H1 (cell line): ENCODE data around the gene USP35. TPM values are rescaled to one million over a fixed set of nuclear protein-coding genes. Genes with fewer than 3 reads are reported as not detected.

Source experiments
- CTCF ChIA-PET: fragments of 300-600 bp; sonication (Branson Sonifier 250); formaldehyde crosslinking; loops from one replicate; lab custom pipeline; 2021; ENCODE audit not compliant: partially characterized antibody; lab: Charles Lee
- POLR2A ChIA-PET: fragments of 300-600 bp; sonication (Branson Sonifier 250); formaldehyde crosslinking; loops from one replicate; lab custom pipeline; 2021; ENCODE audit warnings: inconsistent platforms; ENCODE audit not compliant: partially characterized antibody; lab: Charles Lee
- DNase-seq, 2 experiments: peaks; one replicate each; pipeline versions ENCODE4 v3.0.0 to v3.0.0-alpha.2; 2010 to 2022; ENCODE audit warnings: low spot score in 2 of 2, low read depth in 1 of 2, mixed read lengths in 1 of 2
- FAIRE-seq: peaks from 2 replicates; lab custom pipeline; 2011; peaks lifted over from hg19 to GRCh38; lab: Jason Lieb, UNC
- H2AFZ ChIP-seq: 2 replicates; pipeline ENCODE4 v1.8.1; 2012; ENCODE audit warnings: low read length, inconsistent platforms
- H2AK5ac ChIP-seq: 2 replicates; pipeline ENCODE4 v1.6.1; 2013; ENCODE audit warnings: low read depth, low read length
- H2BK120ac ChIP-seq: replicated peaks from 2 replicates; pipeline ENCODE3; 2013; ENCODE audit warnings: low read depth, low read length, inconsistent platforms
- H2BK12ac ChIP-seq: 2 replicates; pipeline ENCODE4 v1.6.1; 2013; ENCODE audit warnings: low read depth, low read length
- H2BK15ac ChIP-seq: 2 replicates; pipeline ENCODE4 v1.6.1; 2013; ENCODE audit warnings: low read length
- H2BK20ac ChIP-seq: 2 replicates; pipeline ENCODE4 v1.6.1; 2013; ENCODE audit warnings: low read length
- H2BK5ac ChIP-seq: 2 replicates; pipeline ENCODE4 v1.6.1; 2013; ENCODE audit warnings: low read depth, low read length
- H3K14ac ChIP-seq: 2 replicates; pipeline ENCODE4 v1.6.1; 2013; ENCODE audit warnings: inconsistent platforms; ENCODE audit not compliant: insufficient read length
- H3K18ac ChIP-seq: 2 replicates; pipeline ENCODE4 v1.6.1; 2013; ENCODE audit warnings: low read length; ENCODE audit errors: extremely low read depth
- H3K23ac ChIP-seq: 2 replicates; pipeline ENCODE4 v1.6.1; 2013; ENCODE audit warnings: inconsistent platforms; ENCODE audit not compliant: insufficient read length
- H3K23me2 ChIP-seq: 2 replicates; pipeline ENCODE4 v1.6.1; 2013; ENCODE audit warnings: low read depth, low read length
- H3K27ac ChIP-seq: 2 replicates; pipeline ENCODE4 v1.6.1; 2011; ENCODE audit warnings: low read depth, low read length, inconsistent platforms
- H3K27me3 ChIP-seq, 4 experiments: replicated peaks in 1 of 4; 1 replicate in 1 of 4; 2 replicates in 3 of 4; pipeline versions ENCODE4 v1.6.1 to v1.8.1; 2011 to 2013; ENCODE audit warnings: low read length in 3 of 4, mild to moderate bottlenecking in 3 of 4, inconsistent platforms in 2 of 4, mixed read lengths in 2 of 4, moderate library complexity in 1 of 4; ENCODE audit not compliant: control insufficient read depth in 3 of 4, insufficient read depth in 3 of 4; ENCODE audit errors: extremely low read depth in 1 of 4
- H3K36me3 ChIP-seq, 4 experiments: 2 replicates each; pipeline versions ENCODE4 v1.6.1 to v1.8.1; 2011 to 2013; ENCODE audit warnings: mild to moderate bottlenecking in 4 of 4, low read length in 3 of 4, moderate library complexity in 2 of 4, control low read depth in 1 of 4, inconsistent platforms in 1 of 4; ENCODE audit not compliant: insufficient read depth in 4 of 4, control insufficient read depth in 2 of 4
- H3K4ac ChIP-seq: replicated peaks from 2 replicates; pipeline ENCODE3; 2013; ENCODE audit warnings: low read length, low read depth, mixed read lengths, inconsistent platforms; ENCODE audit not compliant: insufficient read length
- H3K4me1 ChIP-seq, 4 experiments: replicated peaks in 1 of 4; 1 replicate in 1 of 4; 2 replicates in 3 of 4; pipeline versions ENCODE4 v1.6.1 to v1.8.1; 2011 to 2013; ENCODE audit warnings: low read length in 3 of 4, inconsistent platforms in 2 of 4, mixed read lengths in 1 of 4; ENCODE audit not compliant: insufficient read depth in 4 of 4, control insufficient read depth in 3 of 4
- H3K4me2 ChIP-seq, 2 experiments: 2 replicates each; pipeline versions ENCODE4 v1.6.1 to v1.8.1; 2011 to 2013; ENCODE audit warnings: low read depth in 2 of 2, low read length in 2 of 2, control low read depth in 1 of 2, inconsistent platforms in 1 of 2, mild to moderate bottlenecking in 1 of 2; ENCODE audit not compliant: insufficient read depth in 1 of 2
- H3K4me3 ChIP-seq, 4 experiments: fragments of 200-600, 300-600 bp in 1 of 4; sonication (generic), shearing (Covaris generic), sonication (Bioruptor Twin) in 1 of 4; 2 replicates each; pipeline versions ENCODE4 v1.5.1 to v1.8.1; 2011 to 2016; ENCODE audit warnings: low read length in 4 of 4, low read depth in 3 of 4, control low read depth in 2 of 4, inconsistent platforms in 2 of 4, mild to moderate bottlenecking in 2 of 4, mixed read lengths in 1 of 4, moderate library complexity in 1 of 4; ENCODE audit not compliant: insufficient read depth in 2 of 4; ENCODE audit errors: extremely low read depth in 1 of 4
- H3K56ac ChIP-seq: replicated peaks from 2 replicates; pipeline ENCODE3; 2013; ENCODE audit warnings: low read depth, mild to moderate bottlenecking, mixed read lengths, low read length, inconsistent platforms; ENCODE audit not compliant: insufficient read length
- H3K79me1 ChIP-seq: 2 replicates; pipeline ENCODE4 v1.6.1; 2013; ENCODE audit warnings: low read depth, low read length, control low read depth
- H3K79me2 ChIP-seq, 2 experiments: 2 replicates each; pipeline versions ENCODE4 v1.6.1 to v1.8.1; 2012 to 2013; ENCODE audit warnings: low read length in 2 of 2, mild to moderate bottlenecking in 2 of 2, inconsistent platforms in 1 of 2; ENCODE audit not compliant: insufficient read depth in 2 of 2, control insufficient read depth in 1 of 2
- H3K9ac ChIP-seq, 4 experiments: replicated peaks in 1 of 4; 1 replicate in 1 of 4; 2 replicates in 3 of 4; pipeline versions ENCODE4 v1.6.1 to v1.8.1; 2011 to 2013; ENCODE audit warnings: low read depth in 3 of 4, low read length in 3 of 4, control low read depth in 2 of 4, mild to moderate bottlenecking in 2 of 4, moderate library complexity in 2 of 4, inconsistent platforms in 1 of 4; ENCODE audit errors: extremely low read depth in 1 of 4
- H3K9me3 ChIP-seq, 2 experiments: 2 replicates each; pipeline versions ENCODE4 v1.6.1 to v1.8.1; 2012 to 2013; ENCODE audit warnings: mild to moderate bottlenecking in 2 of 2, moderate library complexity in 2 of 2, control low read depth in 1 of 2, inconsistent platforms in 1 of 2, low read depth in 1 of 2, low read length in 1 of 2, mixed read lengths in 1 of 2; ENCODE audit not compliant: insufficient read depth in 2 of 2
- H4K20me1 ChIP-seq, 2 experiments: replicated peaks in 1 of 2; 2 replicates each; pipeline versions ENCODE3 to v1.8.1; 2011 to 2013; ENCODE audit warnings: inconsistent platforms in 2 of 2, low read length in 2 of 2, mild to moderate bottlenecking in 1 of 2; ENCODE audit not compliant: insufficient read depth in 2 of 2, control insufficient read depth in 1 of 2
- H4K5ac ChIP-seq: 2 replicates; pipeline ENCODE4 v1.6.1; 2013; ENCODE audit warnings: low read length, low read depth, mixed read lengths, inconsistent platforms; ENCODE audit not compliant: insufficient read length
- H4K8ac ChIP-seq: 2 replicates; pipeline ENCODE4 v1.8.0; 2013; ENCODE audit warnings: mild to moderate bottlenecking, moderate library complexity, low read length, inconsistent platforms; ENCODE audit not compliant: insufficient read depth; ENCODE audit errors: extremely low read depth
- H4K91ac ChIP-seq: replicated peaks from 2 replicates; pipeline ENCODE3; 2013; ENCODE audit warnings: low read length, mixed read lengths, inconsistent platforms; ENCODE audit not compliant: insufficient read length
- FOSL1 ChIP-seq: IDR thresholded peaks from 2 replicates; pipeline ENCODE4 v1.6.1; 2011; ENCODE audit warnings: mild to moderate bottlenecking, low read depth, low read length, moderate library complexity; ENCODE audit not compliant: insufficient read depth
- MAFK ChIP-seq: IDR thresholded peaks from 2 replicates; pipeline ENCODE4 v1.6.1; 2012; ENCODE audit warnings: low read depth, mild to moderate bottlenecking, improper control_type of control experiment, low read length
- PHF8 ChIP-seq: fragments of 200-600 bp; sonication (generic); conservative IDR thresholded peaks from 2 replicates; pipeline ENCODE4 v1.7.1; 2012; ENCODE audit warnings: low read depth, mild to moderate bottlenecking, inconsistent platforms, low read length, moderate library complexity
- SP1 ChIP-seq: IDR thresholded peaks from 2 replicates; pipeline ENCODE4 v1.6.1; 2011; ENCODE audit warnings: low read depth, low read length
- SRF ChIP-seq: IDR thresholded peaks from 2 replicates; pipeline ENCODE4 v1.6.1; 2011; ENCODE audit warnings: mild to moderate bottlenecking, low read depth, low read length, moderate library complexity
- TAF1 ChIP-seq: IDR thresholded peaks from 2 replicates; pipeline ENCODE4 v1.6.1; 2011; ENCODE audit warnings: mild to moderate bottlenecking, low read depth, low read length
- YY1 ChIP-seq: IDR thresholded peaks from 2 replicates; pipeline ENCODE4 v1.6.1; 2011; ENCODE audit warnings: low read depth, mild to moderate bottlenecking, low read length
- WGBS, 2 experiments: shearing (Covaris generic) in 1 of 2; methylation state at CpG; one replicate each; pipeline versions ENCODE4 v1.1.6 to v1.1.7; 2013 to 2015; ENCODE audit warnings: low lambda C conversion rate in 2 of 2, mixed read lengths in 2 of 2, inconsistent platforms in 1 of 2, low coverage in 1 of 2, missing lambda C conversion rate in 1 of 2; ENCODE audit not compliant: insufficient replicate concordance in 2 of 2, insufficient coverage in 1 of 2, insufficient read length in 1 of 2; ENCODE audit errors: extremely low coverage in 1 of 2, missing lambda C conversion rate in 1 of 2; 5-methylcytosine and 5-hydroxymethylcytosine counted together
- polyA plus RNA-seq, 7 experiments: library from polyadenylated mRNA; depleted of rRNA in 3 of 7; stranded (reverse) in 5 of 7; unstranded in 2 of 7; fragments of >200 nt in 5 of 7; fragments of 200-250 nt in 2 of 7; gene quantifications; 1 replicate in 5 of 7; 2 replicates in 1 of 7; 4 replicates in 1 of 7; pipeline versions ENCODE4 v1.2.1 to v1.2.3, GENCODE V29; 2011 to 2013; ENCODE audit warnings: missing spikeins in 2 of 7, mixed read lengths in 2 of 7
- total RNA-seq: library from RNA; stranded (reverse); fragmentation: NEBNext Ultra II Directional; extraction: Animal tissue kit (Norgen Biotek cat#: 25700); gene quantifications from 2 replicates; pipeline ENCODE4 v1.2.1, GENCODE V29; 2021

Gene USP35
- total and polyA plus RNA-seq, 2 of the 8 experiments (the other 6 are each of a cell fraction or from before 2014, with no cell fraction given): 4.6 to 6.8 TPM

DNA sequence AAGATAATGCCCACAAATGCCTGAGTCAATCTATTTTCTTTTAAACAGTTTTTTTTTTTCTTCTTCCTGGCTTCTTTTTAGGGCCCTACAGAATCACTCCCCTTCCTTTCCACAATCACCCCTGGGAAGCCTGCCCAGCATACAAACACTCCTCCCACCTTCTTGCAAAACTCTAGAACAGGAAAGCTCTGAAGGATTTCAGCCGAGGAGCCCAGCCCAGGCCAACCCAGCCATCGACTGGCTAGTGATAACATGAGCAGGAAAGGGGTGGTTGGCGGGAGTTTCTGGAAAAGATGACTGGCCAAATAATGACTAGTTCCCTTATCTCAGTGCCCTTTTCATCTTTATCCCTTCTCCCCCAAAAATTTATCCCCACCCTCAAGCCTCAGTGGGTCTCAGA lies 68.2 kb downstream of the USP35 start:
- Histone ChIP-seq H2AFZ (no peak overlapping the region), H3K23ac (no peak overlapping the region), H3K14ac (no peak overlapping the region), H4K5ac (no peak overlapping the region), H4K20me1 (no peaks in the 10 kb centered on the region), H4K91ac (no peak overlapping the region), H3K79me1 (no peaks in the 10 kb centered on the region), H3K4me2 (no peak overlapping the region), H3K56ac (no peak overlapping the region), H3K79me2 (no peaks in the 10 kb centered on the region), H2BK120ac (no peak overlapping the region), H2BK5ac (no peak overlapping the region), H2BK20ac (no peak overlapping the region), H3K9ac (no peak overlapping the region), H3K9me3 (no peaks in the 10 kb centered on the region), H3K18ac (no peak overlapping the region), H3K4ac (no peak overlapping the region), H2BK15ac (no peak overlapping the region), H3K23me2 (no peaks in the 10 kb centered on the region), H3K36me3 (no peaks in the 10 kb centered on the region), H4K8ac (no peak overlapping the region), H2BK12ac (no peak overlapping the region), H2AK5ac (no peak overlapping the region), H3K4me1 (peaks cover 0 to 6% (median 0%) of the 10 kb centered on the region in 4 experiments; a peak in 2 of 7 replicates), H3K4me3 (no peak overlapping the region), H3K27ac (no peak overlapping the region), H3K27me3 (no peaks in the 10 kb centered on the region)
- CTCF ChIA-PET: interaction anchor here (0.7 to 2.1 kb wide), 2 partner anchors 8 to 12 kb away, joined by 3 to 5 read pairs; no protein-coding TSS in a partner anchor
- FAIRE-seq (no peak), DNase-seq (no peak)
- POLR2A ChIA-PET: interaction anchor here (0.8 kb wide), 1 partner anchor 109 kb away, joined by 3 read pairs; no protein-coding TSS in a partner anchor
- 77% methylated on average over 3 of the region's 3 CpGs; no CpG with 5 or more reads in 1 of the 2 experiments for WGBS, 2 experiments
- no peak for TF ChIP-seq SP1
- TF ChIP-seq YY1: no peak
- TF ChIP-seq PHF8: no peak
- no peak for TF ChIP-seq TAF1
- no peak for TF ChIP-seq FOSL1
- TF ChIP-seq SRF: no peak
- no peak for TF ChIP-seq MAFK
